ENCODE measurements around the gene RNF169.
"Not testable (repeated sequence)": the region's sequence is repeated elsewhere in the genome, so short reads cannot be mapped to it uniquely, and the experiment has no call there.

RNF169 gene

GRCh38 chr11:74819400-74819799 lies 70.8 kb downstream of the RNF169 start:
- TF ChIP-seq JUND (IDR thresholded peaks at IDR 0.05; ENCODE audit: low read depth) = no peak
- in situ Hi-C loops (cut with HindIII; ENCODE audit: low pct_unique_long_range_greater_than_20kb, low sequenced_read_pairs) = no loop called here
- peak in 1 of 2 experiments; percentile 25 for DNase-seq (ENCODE audit: low read depth in 1 of 2, low spot score in 1 of 2)

GRCh38 chr11:74820763-74821162 lies 72.1 kb downstream of the RNF169 start:
- DNase-seq (ENCODE audit: low read depth in 1 of 2, low spot score in 1 of 2) = no peak
- in situ Hi-C loops (cut with HindIII; ENCODE audit: low pct_unique_long_range_greater_than_20kb, low sequenced_read_pairs) = no loop called here
- no peak for TF ChIP-seq JUND (IDR thresholded peaks at IDR 0.05; ENCODE audit: low read depth)

GRCh38 chr11:74822170-74822569 lies 73.5 kb downstream of the RNF169 start:
- in situ Hi-C loops (cut with HindIII; ENCODE audit: low pct_unique_long_range_greater_than_20kb, low sequenced_read_pairs) = no loop called here
- TF ChIP-seq JUND (IDR thresholded peaks at IDR 0.05; ENCODE audit: low read depth) = no peak
- no peak for DNase-seq (ENCODE audit: low read depth in 1 of 2, low spot score in 1 of 2)

DNA sequence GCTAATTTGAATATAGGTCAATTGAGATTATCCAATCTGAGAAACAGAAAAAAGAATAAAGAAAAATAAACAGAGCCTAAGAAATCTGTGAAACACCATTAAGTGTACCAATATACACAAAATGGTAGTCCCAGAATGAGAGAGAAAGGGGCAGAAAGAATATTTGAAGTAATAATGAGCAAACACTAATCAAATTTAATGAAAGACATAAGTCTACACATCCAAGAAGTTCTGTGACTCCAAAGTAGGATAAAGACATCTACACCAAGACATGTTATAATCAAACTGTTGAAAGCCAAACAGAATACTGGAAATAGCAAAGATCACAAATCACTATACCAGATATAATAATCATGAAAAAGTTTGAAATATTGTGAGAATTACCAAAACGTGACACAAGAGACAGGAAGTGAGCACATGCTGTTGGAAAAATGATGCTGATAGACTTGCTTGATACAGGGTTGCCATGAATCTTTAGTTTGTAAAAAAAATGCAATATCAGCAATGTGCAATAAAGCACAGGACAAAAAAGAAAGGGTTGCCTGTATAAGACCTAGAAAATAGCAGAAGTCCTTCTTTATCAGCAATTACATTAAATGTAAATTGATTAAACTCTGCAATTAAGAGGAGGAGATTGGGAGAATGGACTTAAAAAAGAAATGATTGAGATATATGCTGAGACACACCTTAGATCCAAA lies 75.8 kb downstream of the RNF169 start:
- TF ChIP-seq JUND (IDR thresholded peaks at IDR 0.05; ENCODE audit: low read depth) = no peak
- DNase-seq (ENCODE audit: low read depth in 1 of 2, low spot score in 1 of 2) = no peak
- in situ Hi-C loops (cut with HindIII; ENCODE audit: low pct_unique_long_range_greater_than_20kb, low sequenced_read_pairs) = no loop called here

- DNase-seq (ENCODE audit: low read depth in 1 of 2, low spot score in 1 of 2); in situ Hi-C loops (cut with HindIII; ENCODE audit: low pct_unique_long_range_greater_than_20kb, low sequenced_read_pairs): not testable (repeated sequence)
These were observed 76.9 kb downstream of the RNF169 start for GRCh38 chr11:74825596-74825995.

DNA sequence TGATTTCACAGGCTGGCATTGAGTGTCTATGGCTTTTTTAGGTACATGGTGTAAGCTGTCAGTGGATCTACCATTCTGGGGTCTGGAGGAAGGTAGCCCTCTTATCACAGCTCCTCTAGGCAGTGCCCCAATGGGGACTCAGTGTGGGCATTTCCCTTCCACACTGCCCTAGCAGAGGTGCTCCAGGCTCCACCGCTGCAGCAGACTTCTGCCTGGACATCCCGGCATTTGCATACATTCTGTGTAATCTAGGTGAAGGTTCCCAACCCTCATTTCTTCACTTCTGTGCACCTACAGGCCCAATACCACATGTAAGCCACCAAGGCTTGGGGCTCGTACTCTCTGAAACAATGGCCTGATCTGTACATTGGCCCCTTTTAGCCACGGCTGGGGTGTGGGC lies 78.3 kb downstream of the RNF169 start:
- TF ChIP-seq JUND (IDR thresholded peaks at IDR 0.05; ENCODE audit: low read depth) = no peak
- in situ Hi-C loops (cut with HindIII; ENCODE audit: low pct_unique_long_range_greater_than_20kb, low sequenced_read_pairs) = no loop called here
- no peak for DNase-seq (ENCODE audit: low read depth in 1 of 2, low spot score in 1 of 2)

GRCh38 chr11:74837191-74837590 lies 88.5 kb downstream of the RNF169 start:
- TF ChIP-seq JUND (IDR thresholded peaks at IDR 0.05; ENCODE audit: low read depth) = no peak
- in situ Hi-C loops (cut with HindIII; ENCODE audit: low pct_unique_long_range_greater_than_20kb, low sequenced_read_pairs) = no loop called here
- no peak for DNase-seq (ENCODE audit: low read depth in 1 of 2, low spot score in 1 of 2)

DNA sequence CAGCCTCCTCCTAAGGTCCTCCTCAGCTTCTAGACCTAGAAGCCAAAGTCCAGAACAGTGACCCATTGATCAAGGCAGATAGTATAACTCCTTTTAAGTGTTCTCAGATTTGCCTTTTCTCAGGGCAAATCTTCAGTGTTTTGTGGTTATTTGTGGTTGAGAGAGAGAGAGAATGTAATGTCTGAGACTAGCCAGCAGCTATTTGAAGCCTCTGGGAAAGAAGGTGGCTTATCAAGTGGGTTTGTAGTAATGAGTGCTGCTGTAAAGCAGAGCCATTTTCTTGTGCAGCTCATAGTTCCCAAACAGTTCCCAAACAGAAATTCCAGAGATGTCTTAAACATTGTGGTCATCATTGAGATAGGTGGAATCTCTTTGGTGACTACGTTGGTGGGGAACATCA lies 89.5 kb downstream of the RNF169 start:
- in situ Hi-C loops (cut with HindIII; ENCODE audit: low pct_unique_long_range_greater_than_20kb, low sequenced_read_pairs) = no loop called here
- no peak for TF ChIP-seq JUND (IDR thresholded peaks at IDR 0.05; ENCODE audit: low read depth)
- no peak for DNase-seq (ENCODE audit: low read depth in 1 of 2, low spot score in 1 of 2)

GRCh38 chr11:74839446-74839845 lies 90.8 kb downstream of the RNF169 start:
- TF ChIP-seq JUND (IDR thresholded peaks at IDR 0.05; ENCODE audit: low read depth) = no peak
- in situ Hi-C loops (cut with HindIII; ENCODE audit: low pct_unique_long_range_greater_than_20kb, low sequenced_read_pairs) = no loop called here
- DNase-seq (ENCODE audit: low read depth in 1 of 2, low spot score in 1 of 2) = no peak

DNA sequence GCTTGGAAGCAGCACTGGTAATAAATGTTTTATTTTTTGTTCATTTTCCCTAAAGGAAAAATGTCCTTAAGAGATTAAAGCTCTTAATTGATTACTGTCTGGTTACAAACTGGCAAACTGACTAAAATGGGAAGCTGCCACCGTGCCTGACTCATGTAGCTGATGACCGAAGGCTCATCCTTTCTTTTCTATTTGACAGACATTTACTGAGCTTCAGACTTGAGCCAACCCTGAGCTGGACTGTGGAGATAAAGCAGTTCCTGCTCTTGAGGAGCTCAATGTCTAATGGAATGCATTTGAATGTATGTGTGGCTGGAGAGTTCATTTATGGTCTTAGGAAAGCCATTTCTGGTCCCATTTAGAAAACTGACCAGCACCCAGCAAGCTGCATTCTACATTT lies 91.3 kb downstream of the RNF169 start:
- DNase-seq (ENCODE audit: low read depth in 1 of 2, low spot score in 1 of 2) = no peak
- in situ Hi-C loops (cut with HindIII; ENCODE audit: low pct_unique_long_range_greater_than_20kb, low sequenced_read_pairs) = no loop called here
- no peak for TF ChIP-seq JUND (IDR thresholded peaks at IDR 0.05; ENCODE audit: low read depth)

DNA sequence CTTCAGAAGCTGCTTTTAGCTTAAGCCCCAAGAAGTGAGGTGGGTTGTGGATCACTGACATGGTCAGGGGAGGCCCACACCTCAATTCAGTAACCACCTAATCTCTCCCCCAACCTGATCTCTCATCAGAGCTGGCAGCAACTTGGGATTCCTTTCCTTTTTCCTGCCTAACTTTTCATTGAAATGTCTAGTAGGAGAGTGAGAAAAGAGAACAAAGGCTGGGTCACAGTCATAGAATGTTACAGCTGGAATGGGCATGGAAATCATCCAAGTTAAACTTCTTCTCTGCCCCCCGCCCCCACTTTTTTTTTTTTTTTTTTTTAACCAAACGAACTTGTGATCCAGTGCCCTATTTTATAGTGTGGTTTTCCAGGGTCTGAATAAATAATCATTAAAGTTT lies 91.8 kb downstream of the RNF169 start:
- no peak for TF ChIP-seq JUND (IDR thresholded peaks at IDR 0.05; ENCODE audit: low read depth)
- in situ Hi-C loops (cut with HindIII; ENCODE audit: low pct_unique_long_range_greater_than_20kb, low sequenced_read_pairs) = no loop called here
- DNase-seq (ENCODE audit: low read depth in 1 of 2, low spot score in 1 of 2) = no peak

DNA sequence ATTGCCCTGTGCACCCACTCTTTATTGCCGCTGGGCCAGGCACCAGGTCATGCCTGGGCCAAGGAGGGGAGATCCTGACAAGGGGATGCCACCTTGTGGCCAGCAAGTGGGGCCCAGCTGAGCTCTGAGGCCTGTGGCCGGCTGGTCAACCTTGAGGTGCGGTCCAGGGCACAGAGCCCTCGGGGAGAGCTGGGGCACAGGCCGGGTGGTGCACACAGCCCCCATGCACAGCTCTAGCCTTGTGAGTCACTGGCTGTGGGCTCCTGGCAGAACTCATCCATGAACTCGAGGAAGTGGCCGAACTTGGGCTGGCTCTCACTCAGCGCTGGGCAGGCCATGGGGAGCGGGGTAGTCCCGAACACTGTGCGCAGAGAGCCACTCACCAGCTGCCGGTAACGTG lies 94.3 kb downstream of the RNF169 start:
- no peak for TF ChIP-seq JUND (IDR thresholded peaks at IDR 0.05; ENCODE audit: low read depth)
- DNase-seq (ENCODE audit: low read depth in 1 of 2, low spot score in 1 of 2) = no peak
- in situ Hi-C loops (cut with HindIII; ENCODE audit: low pct_unique_long_range_greater_than_20kb, low sequenced_read_pairs) = no loop called here

DNA sequence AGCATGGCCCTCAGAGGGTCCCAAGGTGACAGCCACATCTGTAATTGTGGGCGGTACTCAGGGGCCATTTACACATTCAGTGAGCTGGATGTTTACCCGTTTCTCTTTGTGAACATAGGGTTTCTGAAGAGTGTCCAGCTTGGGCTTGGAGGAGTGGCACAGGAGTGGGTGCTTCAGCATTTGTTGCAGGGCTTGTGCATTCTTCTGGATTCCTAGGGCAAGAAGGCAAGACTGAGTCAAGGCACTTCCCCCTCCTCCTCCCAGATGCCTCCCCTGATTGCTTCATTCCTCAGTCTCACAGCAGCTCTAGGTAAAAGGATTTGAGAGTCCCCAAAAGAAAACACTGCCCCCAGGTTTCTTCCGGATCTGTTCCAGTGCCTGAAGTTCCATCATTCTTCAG lies 95.4 kb downstream of the RNF169 start:
- no peak for TF ChIP-seq JUND (IDR thresholded peaks at IDR 0.05; ENCODE audit: low read depth)
- in situ Hi-C loops (cut with HindIII; ENCODE audit: low pct_unique_long_range_greater_than_20kb, low sequenced_read_pairs) = no loop called here
- DNase-seq (ENCODE audit: low read depth in 1 of 2, low spot score in 1 of 2) = no peak

GRCh38 chr11:74844865-74845264 lies 96.2 kb downstream of the RNF169 start:
- in situ Hi-C loops (cut with HindIII; ENCODE audit: low pct_unique_long_range_greater_than_20kb, low sequenced_read_pairs) = no loop called here
- TF ChIP-seq JUND (IDR thresholded peaks at IDR 0.05; ENCODE audit: low read depth) = no peak
- DNase-seq (ENCODE audit: low read depth in 1 of 2, low spot score in 1 of 2) = no peak
